Activated T-helper 17 cell treated with anti-CD3 and anti-CD28 coated beads, Interleukin-2, amount 50 U/mL, for 72 hours (primary cell): ENCODE results near the gene DKK3. TPM values are rescaled to one million over a fixed set of nuclear protein-coding genes. Genes with fewer than 3 reads are reported as not detected.

Source experiments
- ATAC-seq: fragments of 150-1000 bp; cut with Tn5 transposase; replicated peaks from 2 replicates; pipeline ENCODE4 v1.10.0; 2021; ENCODE audit warnings: mild to moderate bottlenecking, moderate library complexity
- H3K27ac Mint-ChIP-seq: one replicate; pipeline ENCODE4 v1.8.0; 2022; ENCODE audit warnings: mixed read lengths
- H3K27me3 Mint-ChIP-seq: one replicate; pipeline ENCODE4 v1.8.0; 2022; ENCODE audit warnings: mixed read lengths
- H3K36me3 Mint-ChIP-seq: one replicate; pipeline ENCODE4 v1.8.0; 2022; ENCODE audit warnings: low read depth, mild to moderate bottlenecking, mixed read lengths
- H3K4me1 Mint-ChIP-seq: one replicate; pipeline ENCODE4 v1.8.0; 2022; ENCODE audit warnings: mixed read lengths
- H3K4me3 Mint-ChIP-seq: one replicate; pipeline ENCODE4 v1.8.0; 2022; ENCODE audit warnings: mild to moderate bottlenecking, mixed read lengths
- H3K9me3 Mint-ChIP-seq: one replicate; pipeline ENCODE4 v1.8.0; 2022; ENCODE audit warnings: mixed read lengths
- total RNA-seq, 2 donors: library from RNA; stranded (reverse); gene quantifications; one replicate each; pipeline ENCODE4 v1.2.3, GENCODE V29; 2022

DKK3 gene
- total RNA-seq, 2 donors from 2014 or later: not detected

DNA sequence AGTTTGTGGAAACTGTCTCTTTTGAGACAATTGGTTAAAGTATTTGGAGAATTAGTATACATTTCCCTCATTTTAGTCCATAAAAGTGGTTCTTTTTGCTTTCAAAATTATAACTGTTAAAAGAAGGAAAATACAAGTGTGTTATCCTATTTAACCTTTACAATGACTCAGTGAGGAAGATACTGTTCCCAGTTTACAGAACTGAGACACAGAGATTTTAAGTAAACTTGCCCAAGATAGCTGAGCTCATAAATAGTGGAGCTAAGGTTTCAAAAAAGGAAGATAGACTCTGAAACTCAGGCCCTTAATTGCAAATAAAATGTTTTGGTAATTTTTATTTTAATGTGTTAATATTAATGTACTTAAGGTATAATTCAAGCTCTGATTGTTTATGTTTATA lies 58.9 kb downstream of the DKK3 start:
- H3K27me3 Mint-ChIP-seq: no peaks in the 10 kb centered on the region
- H3K27ac Mint-ChIP-seq: no peak overlapping the region
- H3K4me1 Mint-ChIP-seq: no peaks in the 10 kb centered on the region

DNA sequence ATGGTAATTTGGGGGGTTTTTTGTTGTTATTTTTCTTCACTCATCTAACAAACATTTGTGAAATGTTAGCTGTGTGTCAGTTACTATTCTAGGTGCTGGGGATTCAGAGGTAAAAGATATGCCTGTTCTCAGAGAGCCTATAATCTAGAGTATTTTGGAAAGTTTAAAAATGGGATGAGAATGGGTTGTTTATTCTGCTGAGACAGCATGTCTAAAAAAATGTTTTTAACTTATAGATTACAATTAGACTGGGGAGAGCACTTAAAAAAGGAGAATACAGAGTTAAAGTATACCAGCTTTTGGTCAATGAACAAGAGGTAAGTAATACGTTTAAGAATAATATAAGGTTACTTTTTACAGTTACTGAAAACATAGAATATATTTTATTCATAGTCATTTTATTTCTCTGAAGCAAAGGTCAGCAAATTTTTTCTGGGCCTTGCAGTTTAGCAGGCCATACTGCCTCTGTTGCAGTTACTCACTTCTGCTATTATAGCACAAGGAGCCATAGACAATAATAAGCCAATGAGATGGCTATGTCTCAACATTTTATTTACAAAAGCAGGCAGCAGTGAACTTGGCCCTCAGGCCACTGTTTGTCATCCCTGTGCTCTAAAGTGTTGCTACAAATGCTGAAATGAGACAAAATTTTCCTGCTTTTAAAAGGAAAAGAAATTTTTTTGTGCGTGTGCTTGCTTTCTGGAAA lies 60.0 kb downstream of the DKK3 start:
- H3K27ac Mint-ChIP-seq: no peak overlapping the region
- no peaks in the 10 kb centered on the region for H3K27me3 Mint-ChIP-seq
- no peaks in the 10 kb centered on the region for H3K4me1 Mint-ChIP-seq
- no peak overlapping the region for H3K4me3 Mint-ChIP-seq
- no peaks in the 10 kb centered on the region for H3K9me3 Mint-ChIP-seq
- peaks cover 99% of the 10 kb centered on the region for H3K36me3 Mint-ChIP-seq
- ATAC-seq: no peak

More for the DNA sequence above, 58.9 kb downstream of the DKK3 start:
- no peak overlapping the region for H3K4me3 Mint-ChIP-seq
- H3K36me3 Mint-ChIP-seq: peaks cover 100% of the 10 kb centered on the region
- H3K9me3 Mint-ChIP-seq: no peaks in the 10 kb centered on the region
- ATAC-seq: no peak

DNA sequence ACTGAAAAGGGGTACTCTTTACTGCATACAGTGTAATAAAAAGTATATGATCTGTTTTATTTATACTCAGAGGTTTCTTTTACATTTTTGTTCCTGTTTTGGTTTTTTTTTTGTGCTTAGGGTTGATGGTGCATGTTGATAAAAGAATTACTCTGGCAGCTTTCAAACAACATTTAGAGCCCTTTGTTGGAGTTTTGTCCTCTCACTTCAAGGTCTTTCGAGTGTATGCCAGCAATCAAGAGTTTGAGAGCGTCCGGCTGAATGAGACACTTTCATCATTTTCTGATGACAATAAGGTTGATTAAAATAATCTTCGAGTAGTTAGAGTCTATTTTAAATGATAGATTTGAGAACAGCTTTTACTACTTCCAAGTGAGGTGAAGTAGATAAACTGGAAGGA lies 60.6 kb downstream of the DKK3 start:
- Mint-ChIP-seq H3K36me3 (peaks cover 99% of the 10 kb centered on the region), H3K9me3 (no peaks in the 10 kb centered on the region), H3K27ac (no peak overlapping the region), H3K4me3 (no peak overlapping the region), H3K27me3 (no peaks in the 10 kb centered on the region), H3K4me1 (no peaks in the 10 kb centered on the region)
- ATAC-seq: no peak

DNA sequence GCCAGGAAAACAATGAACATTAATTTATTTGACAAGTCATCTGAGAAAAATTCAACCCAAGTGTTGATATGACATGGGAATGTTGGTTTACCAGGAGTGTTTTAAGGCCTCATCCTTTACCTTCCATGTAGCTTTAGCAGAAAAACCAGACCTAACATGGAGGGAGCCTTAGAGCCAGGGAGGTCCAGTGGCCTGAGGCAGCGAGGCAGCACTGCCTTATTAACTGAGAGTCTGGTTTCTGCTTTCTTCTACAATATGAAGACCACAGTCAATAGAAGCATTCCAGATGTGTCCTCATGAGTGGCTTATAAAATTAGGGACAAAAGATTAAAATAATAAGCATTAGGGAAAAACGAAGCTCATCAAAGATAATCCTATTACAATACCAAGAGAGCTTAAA lies 61.5 kb downstream of the DKK3 start:
- Mint-ChIP-seq H3K27ac (no peak overlapping the region), H3K4me3 (no peak overlapping the region), H3K4me1 (no peaks in the 10 kb centered on the region), H3K27me3 (no peaks in the 10 kb centered on the region), H3K9me3 (no peaks in the 10 kb centered on the region), H3K36me3 (peaks cover 99% of the 10 kb centered on the region)
- ATAC-seq: no peak

DNA sequence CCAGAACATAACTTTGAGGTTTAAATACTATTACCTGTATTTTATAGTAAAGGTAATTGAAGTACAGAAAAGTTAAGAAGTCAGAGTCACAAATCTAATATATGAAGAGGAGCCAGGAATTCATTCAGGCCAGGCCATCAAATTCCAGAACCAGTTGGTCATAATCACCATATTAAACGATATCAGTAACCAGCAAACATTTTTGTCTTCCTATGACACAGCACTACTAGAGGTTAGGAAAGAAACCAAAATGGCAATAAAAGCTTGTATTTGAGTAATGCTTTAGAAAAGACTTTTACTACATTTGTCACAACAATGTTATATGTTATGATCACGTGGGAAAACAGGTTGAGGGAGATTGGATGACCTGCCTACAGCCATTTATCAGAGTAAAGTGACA lies 62.2 kb downstream of the DKK3 start:
- Mint-ChIP-seq H3K9me3 (no peaks in the 10 kb centered on the region), H3K4me1 (no peaks in the 10 kb centered on the region), H3K4me3 (no peak overlapping the region), H3K36me3 (peaks cover 99% of the 10 kb centered on the region), H3K27me3 (no peaks in the 10 kb centered on the region), H3K27ac (no peak overlapping the region)
- no peak for ATAC-seq

DNA sequence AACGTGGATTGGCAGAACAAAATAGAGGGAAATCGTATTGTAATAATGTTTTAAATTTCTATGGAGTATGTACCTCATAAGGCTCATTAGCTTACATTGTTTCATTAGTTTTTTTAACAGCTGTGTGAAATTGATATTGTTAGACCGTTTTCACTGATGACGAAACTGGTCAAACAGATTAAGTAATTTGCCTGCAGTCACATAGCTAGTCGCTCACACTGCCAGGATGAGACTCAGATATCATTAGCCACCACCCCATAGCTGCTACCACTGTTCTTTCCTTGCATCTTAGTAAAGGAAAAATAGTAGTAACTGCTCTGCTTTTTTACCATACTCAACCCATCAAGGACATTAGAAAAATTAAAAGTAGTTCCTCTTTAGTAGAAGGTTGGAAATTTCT lies 64.0 kb downstream of the DKK3 start:
- ATAC-seq: no peak
- Mint-ChIP-seq H3K9me3 (no peaks in the 10 kb centered on the region), H3K27me3 (no peaks in the 10 kb centered on the region), H3K4me3 (no peak overlapping the region), H3K36me3 (peaks cover 99% of the 10 kb centered on the region), H3K4me1 (no peaks in the 10 kb centered on the region), H3K27ac (no peak overlapping the region)

DNA sequence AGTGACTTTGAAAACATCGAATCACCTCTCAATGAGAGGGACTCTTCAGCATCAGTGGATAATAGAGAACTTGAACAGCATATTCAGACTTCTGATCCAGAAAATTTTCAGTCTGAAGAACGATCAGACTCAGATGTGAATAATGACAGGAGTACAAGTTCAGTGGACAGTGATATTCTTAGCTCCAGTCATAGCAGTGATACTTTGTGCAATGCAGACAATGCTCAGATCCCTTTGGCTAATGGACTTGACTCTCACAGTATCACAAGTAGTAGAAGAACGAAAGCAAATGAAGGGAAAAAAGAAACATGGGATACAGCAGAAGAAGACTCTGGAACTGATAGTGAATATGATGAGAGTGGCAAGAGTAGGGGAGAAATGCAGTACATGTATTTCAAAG lies 65.8 kb downstream of the DKK3 start:
- no peak for ATAC-seq
- H3K9me3 Mint-ChIP-seq: no peaks in the 10 kb centered on the region

DNA sequence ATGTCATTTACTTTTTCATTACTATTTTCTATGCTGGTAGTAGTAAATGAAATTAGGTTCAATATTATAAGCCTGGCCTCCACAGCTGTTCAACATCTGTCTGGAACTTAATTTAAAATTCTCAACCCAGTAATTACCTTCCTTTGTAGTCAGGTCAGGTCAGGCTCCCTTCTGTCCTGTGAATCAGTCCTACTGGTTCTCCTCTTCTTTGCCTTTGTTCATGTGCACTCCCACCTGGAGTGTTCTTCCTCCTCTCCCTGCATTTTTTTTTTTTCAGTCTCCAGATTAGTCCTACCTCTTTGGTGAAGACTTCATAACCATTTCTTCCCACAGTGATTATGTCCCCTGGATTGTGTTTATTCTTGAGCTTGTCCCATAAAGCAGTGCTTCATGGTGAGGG lies 67.9 kb downstream of the DKK3 start:
- H3K36me3 Mint-ChIP-seq: peaks cover 96% of the 10 kb centered on the region
- no peaks in the 10 kb centered on the region for H3K27me3 Mint-ChIP-seq
- H3K4me3 Mint-ChIP-seq: no peak overlapping the region
- no peaks in the 10 kb centered on the region for H3K9me3 Mint-ChIP-seq
- no peaks in the 10 kb centered on the region for H3K4me1 Mint-ChIP-seq
- no peak for ATAC-seq
- no peak overlapping the region for H3K27ac Mint-ChIP-seq

More for the DNA sequence above, 65.8 kb downstream of the DKK3 start:
- no peaks in the 10 kb centered on the region for H3K4me1 Mint-ChIP-seq
- no peak overlapping the region for H3K4me3 Mint-ChIP-seq
- H3K36me3 Mint-ChIP-seq: peaks cover 99% of the 10 kb centered on the region
- H3K27me3 Mint-ChIP-seq: no peaks in the 10 kb centered on the region
- peak overlapping the region; percentile 6 for H3K27ac Mint-ChIP-seq

DNA sequence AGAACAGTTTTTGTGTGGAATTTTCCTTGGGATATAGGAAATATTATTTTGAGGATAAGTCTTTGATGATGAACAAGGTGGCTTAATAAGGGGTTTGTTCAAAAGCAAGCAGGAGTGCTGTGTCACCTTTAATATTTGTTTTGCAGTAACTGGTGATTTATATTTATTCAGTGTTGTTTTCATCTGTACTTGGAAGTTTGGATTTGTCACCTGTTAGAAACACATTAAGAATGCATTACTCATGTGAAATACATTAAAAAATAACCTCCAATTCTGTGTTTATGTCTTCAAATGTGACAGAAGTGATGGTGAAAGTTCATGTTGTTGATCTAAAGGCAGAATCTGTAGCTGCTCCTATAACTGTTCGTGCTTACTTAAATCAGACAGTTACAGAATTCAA lies 70.5 kb downstream of the DKK3 start:
- Mint-ChIP-seq H3K9me3 (no peaks in the 10 kb centered on the region), H3K27me3 (no peaks in the 10 kb centered on the region), H3K27ac (no peak overlapping the region), H3K4me3 (no peak overlapping the region), H3K4me1 (no peaks in the 10 kb centered on the region), H3K36me3 (peaks cover 97% of the 10 kb centered on the region)
- ATAC-seq: no peak

DNA sequence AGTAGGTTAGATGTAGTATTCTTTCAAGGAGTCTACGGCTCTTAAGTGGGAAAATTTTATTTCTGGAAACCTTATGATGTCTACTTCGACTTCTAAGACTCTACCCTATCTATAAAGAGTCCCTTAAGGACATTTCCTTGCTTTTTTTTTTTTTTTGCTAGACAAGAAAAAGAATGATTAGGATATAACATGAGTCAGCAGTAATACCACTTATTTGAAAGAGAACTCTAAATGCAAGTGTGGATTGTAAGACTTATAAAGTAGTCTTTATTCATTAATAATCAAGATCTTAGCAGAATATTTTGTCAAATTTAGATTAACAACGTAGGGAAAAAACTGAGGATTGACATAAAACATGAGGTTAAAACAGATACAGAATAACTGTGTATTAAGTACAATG lies 71.0 kb downstream of the DKK3 start:
- H3K27ac Mint-ChIP-seq: no peak overlapping the region
- no peaks in the 10 kb centered on the region for H3K4me1 Mint-ChIP-seq
- H3K9me3 Mint-ChIP-seq: no peaks in the 10 kb centered on the region
- H3K4me3 Mint-ChIP-seq: no peak overlapping the region
- H3K36me3 Mint-ChIP-seq: peaks cover 97% of the 10 kb centered on the region
- H3K27me3 Mint-ChIP-seq: no peaks in the 10 kb centered on the region
- no peak for ATAC-seq

DNA sequence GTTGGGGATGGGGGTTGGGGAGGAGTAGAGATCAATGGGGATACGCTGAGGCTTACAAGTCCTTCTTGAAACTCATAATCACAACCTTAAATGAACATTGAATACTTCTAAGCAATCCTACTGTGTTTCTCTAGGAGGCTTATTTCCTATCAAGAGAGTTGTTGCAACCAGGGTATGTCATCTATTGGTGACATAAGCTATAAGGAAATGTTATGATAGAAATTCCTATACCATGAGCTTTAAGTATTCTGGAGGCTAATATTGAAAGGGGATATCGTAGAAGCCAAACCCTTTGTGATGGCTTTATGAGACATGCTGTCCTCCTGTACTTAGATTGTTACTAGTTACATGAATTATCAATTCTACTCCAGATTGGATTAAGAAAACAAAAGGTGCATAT lies 72.9 kb downstream of the DKK3 start:
- H3K9me3 Mint-ChIP-seq: no peaks in the 10 kb centered on the region
- no peak overlapping the region for H3K27ac Mint-ChIP-seq
- peaks cover 97% of the 10 kb centered on the region for H3K36me3 Mint-ChIP-seq

DNA sequence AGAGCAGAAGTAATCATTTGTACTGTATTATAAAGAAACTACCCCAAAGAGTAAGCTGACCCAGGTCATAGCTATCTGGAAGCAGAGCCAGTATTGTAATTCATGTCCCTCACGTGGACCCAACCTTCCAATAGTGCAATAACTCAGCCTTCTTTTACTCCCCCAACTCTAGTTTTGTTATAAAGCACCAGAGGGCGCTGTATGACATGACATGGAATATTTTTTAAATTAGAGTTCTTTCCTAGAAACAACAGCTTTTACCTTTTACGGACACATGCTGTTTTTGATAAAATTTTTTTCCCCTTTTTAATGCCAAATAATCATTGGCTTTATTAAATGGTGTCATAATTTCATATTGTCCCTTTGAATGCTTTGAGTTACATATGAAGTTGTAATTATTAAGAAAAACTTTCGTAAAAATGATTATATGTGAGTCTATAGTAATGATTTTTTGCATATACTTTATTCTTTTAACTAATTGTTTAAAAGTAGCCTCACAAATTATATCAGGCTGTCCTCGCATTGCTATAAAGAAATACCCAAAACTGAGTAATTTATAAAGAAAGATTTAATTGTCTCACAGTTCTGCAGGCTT lies 76.9 kb downstream of the DKK3 start:
- peaks cover 92% of the 10 kb centered on the region for H3K36me3 Mint-ChIP-seq
- H3K4me1 Mint-ChIP-seq: peaks cover 4% of the 10 kb centered on the region
- no peak overlapping the region for H3K4me3 Mint-ChIP-seq
- no peaks in the 10 kb centered on the region for H3K27me3 Mint-ChIP-seq
- no peaks in the 10 kb centered on the region for H3K9me3 Mint-ChIP-seq
- ATAC-seq: peak; percentile 46
- no peak overlapping the region for H3K27ac Mint-ChIP-seq

More for the DNA sequence above, 72.9 kb downstream of the DKK3 start:
- H3K4me3 Mint-ChIP-seq: no peak overlapping the region
- no peaks in the 10 kb centered on the region for H3K4me1 Mint-ChIP-seq
- ATAC-seq: no peak
- no peaks in the 10 kb centered on the region for H3K27me3 Mint-ChIP-seq

DNA sequence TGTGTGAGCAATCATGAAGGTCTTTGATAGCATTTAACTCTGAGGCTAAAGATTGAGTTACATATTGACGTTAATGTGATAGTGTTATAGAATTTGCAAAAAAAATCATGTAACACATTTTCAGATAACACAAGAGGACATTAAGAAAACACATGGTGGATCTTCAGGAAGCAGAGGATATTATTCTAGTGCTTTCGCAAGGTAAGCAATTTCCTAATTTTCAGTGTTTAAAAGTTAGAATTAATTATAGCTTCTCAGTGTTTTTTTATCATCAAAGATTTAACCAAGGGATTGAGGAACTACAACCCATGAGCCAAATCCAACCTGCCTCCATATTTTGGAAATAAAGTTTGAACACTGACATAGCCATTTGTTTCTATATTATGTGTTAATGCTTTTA lies 78.5 kb downstream of the DKK3 start:
- peaks cover 12% of the 10 kb centered on the region for H3K4me1 Mint-ChIP-seq
- ATAC-seq: no peak
- H3K27ac Mint-ChIP-seq: peak overlapping the region; percentile 40
- no peak overlapping the region for H3K4me3 Mint-ChIP-seq
- no peaks in the 10 kb centered on the region for H3K9me3 Mint-ChIP-seq
- no peaks in the 10 kb centered on the region for H3K27me3 Mint-ChIP-seq
- H3K36me3 Mint-ChIP-seq: peaks cover 95% of the 10 kb centered on the region

DNA sequence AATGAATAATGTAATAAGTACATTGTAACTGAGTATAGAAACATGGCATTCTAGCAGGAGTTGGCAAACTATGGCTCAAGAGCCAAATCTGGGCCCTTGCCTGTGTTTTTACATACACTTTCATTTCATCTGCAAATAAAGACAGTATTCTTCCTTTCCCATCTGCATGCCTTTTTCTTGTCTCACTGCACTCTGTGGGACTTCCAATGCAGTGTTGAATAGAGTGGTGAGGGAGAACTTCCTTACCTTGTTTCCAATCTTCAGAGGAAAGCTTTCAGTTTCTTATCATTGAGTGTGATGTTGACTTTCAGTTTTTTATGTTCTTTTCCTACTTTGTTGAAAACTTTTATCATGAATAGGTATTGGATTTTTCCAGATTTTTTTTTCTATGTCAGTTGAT lies 84.6 kb downstream of the DKK3 start:
- H3K4me1 Mint-ChIP-seq: peaks cover 17% of the 10 kb centered on the region
- no peak for ATAC-seq
- peaks cover 86% of the 10 kb centered on the region for H3K36me3 Mint-ChIP-seq
- H3K9me3 Mint-ChIP-seq: no peaks in the 10 kb centered on the region
- no peak overlapping the region for H3K4me3 Mint-ChIP-seq
- peak overlapping the region; percentile 65 for H3K27ac Mint-ChIP-seq
- no peaks in the 10 kb centered on the region for H3K27me3 Mint-ChIP-seq

DNA sequence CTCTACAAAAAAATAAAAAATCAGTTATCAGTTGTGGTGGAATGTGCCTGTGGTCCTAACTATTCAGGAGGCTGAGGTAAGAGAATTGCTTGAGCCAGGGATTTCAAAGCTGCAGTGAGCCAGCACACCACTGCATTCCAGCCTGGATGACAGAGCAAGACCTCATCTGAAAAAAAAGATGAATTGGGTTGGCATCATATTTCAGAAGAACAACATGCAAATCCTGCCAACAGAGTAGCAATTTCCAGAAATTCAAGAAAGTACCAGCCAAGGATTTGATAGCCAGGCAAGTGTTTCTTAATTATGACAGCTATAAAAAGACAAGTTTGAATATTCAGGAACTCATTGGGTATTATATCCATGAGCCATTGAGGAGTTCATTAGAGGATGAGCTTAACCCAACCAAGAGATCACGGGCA lies 91.4 kb downstream of the DKK3 start:
- Mint-ChIP-seq H3K27ac (no peak overlapping the region), H3K27me3 (no peaks in the 10 kb centered on the region), H3K4me3 (no peak overlapping the region), H3K9me3 (no peaks in the 10 kb centered on the region), H3K36me3 (peaks cover 72% of the 10 kb centered on the region), H3K4me1 (peaks cover 3% of the 10 kb centered on the region)
- ATAC-seq: no peak
